ENCODE measurements around the gene ZNF346.

The ZNF346 gene

DNA sequence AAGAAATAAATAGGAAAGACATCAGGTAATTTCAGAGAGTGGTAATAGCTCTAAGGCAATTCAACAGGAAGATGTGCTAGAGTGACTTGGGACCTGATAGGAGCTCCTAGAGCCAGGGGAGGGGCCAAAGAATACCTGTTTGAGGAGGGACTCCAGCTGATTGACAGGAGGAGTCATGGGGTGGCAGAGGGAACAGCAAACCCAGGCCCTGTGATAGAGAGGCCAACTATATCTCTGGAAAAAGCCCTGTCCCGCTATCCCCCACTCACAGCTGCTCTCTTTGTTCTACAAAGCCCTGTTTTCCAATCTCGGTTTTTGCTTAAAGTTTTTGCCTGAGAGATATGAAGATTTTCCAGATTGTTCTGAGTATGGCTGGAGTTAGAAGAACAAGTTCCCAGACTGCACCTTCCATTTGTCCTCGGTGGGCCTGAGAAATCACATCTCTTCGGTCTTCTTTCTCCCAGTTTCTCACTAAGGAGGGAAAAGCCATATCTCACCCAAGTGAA, 102.0 kb downstream of the ZNF346 start:
- no peak for DNase-seq

GRCh38 chr5:177126771-177127170, 104.3 kb downstream of the ZNF346 start:
- no peak for DNase-seq

DNA sequence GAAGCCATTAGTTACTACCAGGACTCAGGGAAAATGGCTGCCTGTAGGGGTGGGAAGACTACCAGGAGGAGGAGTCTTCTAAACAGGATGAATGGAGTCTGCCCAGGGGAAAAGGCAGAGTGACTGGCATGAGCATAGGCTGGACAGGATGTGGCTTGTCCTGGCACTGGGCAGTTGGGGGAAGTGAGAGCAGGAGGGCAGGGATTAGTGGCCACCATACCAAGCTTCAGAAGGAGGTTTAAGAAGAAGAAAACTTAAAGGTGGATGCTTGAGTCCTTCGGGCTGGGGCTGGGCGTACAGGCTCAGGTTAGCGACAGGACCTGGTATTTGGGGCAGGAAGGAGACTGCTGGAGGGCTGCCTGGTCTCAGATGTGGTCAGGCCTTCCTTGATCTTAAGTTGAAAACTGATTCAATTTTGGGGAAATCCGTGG, 106.1 kb downstream of the ZNF346 start:
- DNase-seq: peak; percentile 13 to 53

GRCh38 chr5:177130211-177131018, 107.9 kb downstream of the ZNF346 start:
- DNase-seq: no peak

Measured in CD4-positive, alpha-beta T cell treated with Interferon alpha-2 for 1 hour (primary cell).